PFSK-1 (cell line): ENCODE results near the gene ATP6V1B1.

Experiments
- FOXP2 ChIP-seq: optimal IDR thresholded peaks from 2 replicates; pipeline ENCODE3; 2011; ENCODE audit warnings: borderline replicate concordance, control low read depth, inconsistent platforms; ENCODE audit not compliant: insufficient read depth; ENCODE audit errors: extremely low read length, extremely low read depth
- POLR2AphosphoS5 ChIP-seq: IDR thresholded peaks from 2 replicates; pipeline ENCODE4 v1.6.1; 2012; ENCODE audit warnings: low read depth, mild to moderate bottlenecking, control low read depth, low read length, moderate library complexity
- REST ChIP-seq, 2 experiments: IDR thresholded peaks; 2 replicates each; pipeline versions ENCODE4 v1.6.1 to v1.8.0; 2011 to 2012; ENCODE audit warnings: low read depth in 2 of 2, low read length in 2 of 2, control low read depth in 1 of 2, inconsistent platforms in 1 of 2, mild to moderate bottlenecking in 1 of 2, moderate library complexity in 1 of 2; ENCODE audit not compliant: insufficient read depth in 1 of 2
- SIN3A ChIP-seq: IDR thresholded peaks from 2 replicates; pipeline ENCODE4 v1.6.1; 2012; ENCODE audit warnings: mild to moderate bottlenecking, low read length, moderate library complexity, borderline replicate concordance; ENCODE audit not compliant: insufficient read depth
- TAF1 ChIP-seq: IDR thresholded peaks from 2 replicates; pipeline ENCODE4 v1.6.1; 2012; ENCODE audit warnings: low read length, control low read depth, borderline replicate concordance; ENCODE audit not compliant: insufficient read depth

The ATP6V1B1 gene

GRCh38 chr2:70905443-70906421, 30.0 kb upstream of the ATP6V1B1 start:
- no peak for TF ChIP-seq FOXP2
- no peak for TF ChIP-seq TAF1
- no peak for TF ChIP-seq SIN3A
- TF ChIP-seq POLR2AphosphoS5: no peak
- no peak for TF ChIP-seq REST (IDR thresholded peaks at IDR 0.05; ENCODE audit: insufficient read depth in 1 of 2, low read depth in 2 of 2, low read length in 2 of 2)

DNA sequence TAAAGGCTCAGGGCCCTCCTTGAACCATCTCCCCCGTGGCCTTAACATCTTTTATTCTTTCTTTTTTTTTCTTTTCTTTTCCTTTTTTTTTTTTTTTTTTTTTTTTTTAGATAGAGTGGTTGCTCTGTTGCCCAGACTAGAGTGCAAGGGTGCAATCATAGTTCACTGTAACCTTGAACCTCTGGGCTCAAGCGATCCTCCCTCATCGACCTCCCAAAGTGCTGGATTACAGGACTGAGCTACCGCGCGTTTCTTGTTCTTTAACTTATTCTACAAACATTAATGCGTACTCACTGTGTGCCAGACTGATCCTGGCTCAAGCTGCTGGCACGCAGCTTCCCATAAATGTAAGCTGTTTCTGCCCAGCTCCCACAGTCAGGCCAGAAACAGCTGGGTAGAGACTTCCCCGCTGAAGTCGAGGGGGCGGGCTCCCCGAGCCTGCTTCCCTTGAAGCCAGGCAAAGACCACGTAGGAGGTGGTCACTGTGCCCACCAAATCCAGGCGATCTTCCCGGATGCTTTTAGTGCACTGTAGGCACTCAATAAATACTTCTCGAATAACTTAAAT, 29.2 kb upstream of the ATP6V1B1 start:
- TF ChIP-seq SIN3A (no peak), TAF1 (no peak), REST (IDR thresholded peaks at IDR 0.05; ENCODE audit: insufficient read depth in 1 of 2, low read depth in 2 of 2, low read length in 2 of 2) (no peak), FOXP2 (no peak), POLR2AphosphoS5 (no peak)

GRCh38 chr2:70907130-70908057, 28.3 kb upstream of the ATP6V1B1 start:
- TF ChIP-seq POLR2AphosphoS5 (no peak), FOXP2 (no peak), SIN3A (no peak), TAF1 (no peak), REST (IDR thresholded peaks at IDR 0.05; ENCODE audit: insufficient read depth in 1 of 2, low read depth in 2 of 2, low read length in 2 of 2) (no peak)

DNA sequence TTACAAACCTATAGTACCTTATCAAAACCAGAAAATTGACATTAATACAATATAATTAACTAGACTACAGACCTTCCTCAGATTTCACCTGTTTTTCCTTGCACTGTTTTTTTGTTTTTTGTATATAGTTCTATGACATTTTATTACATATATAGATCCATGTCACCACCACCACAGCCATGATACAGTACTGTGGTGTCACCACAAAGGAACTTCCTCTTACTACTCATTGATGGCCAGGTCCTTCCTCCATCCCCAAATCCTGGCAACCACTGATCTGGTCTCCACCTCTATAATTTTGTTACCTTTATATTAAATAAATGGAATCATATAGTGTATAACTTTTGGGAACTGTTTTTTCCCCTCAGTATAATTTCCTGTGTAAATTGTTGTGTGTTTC, 19.4 kb upstream of the ATP6V1B1 start:
- no peak for TF ChIP-seq TAF1
- TF ChIP-seq REST (IDR thresholded peaks at IDR 0.05; ENCODE audit: insufficient read depth in 1 of 2, low read depth in 2 of 2, low read length in 2 of 2): no peak
- no peak for TF ChIP-seq FOXP2
- TF ChIP-seq POLR2AphosphoS5: no peak
